Stimulated activated CD4-positive, alpha-beta T cell treated with anti-CD3 and anti-CD28 coated beads, Interleukin-2, amount 100 ng/mL, for 48 hours (primary cell): ENCODE data around the gene AHDC1.

Source experiments
- DNase-seq, 2 donors: peaks; one replicate each; pipeline ENCODE4 v3.0.0-alpha.2; 2020

Gene AHDC1

DNA sequence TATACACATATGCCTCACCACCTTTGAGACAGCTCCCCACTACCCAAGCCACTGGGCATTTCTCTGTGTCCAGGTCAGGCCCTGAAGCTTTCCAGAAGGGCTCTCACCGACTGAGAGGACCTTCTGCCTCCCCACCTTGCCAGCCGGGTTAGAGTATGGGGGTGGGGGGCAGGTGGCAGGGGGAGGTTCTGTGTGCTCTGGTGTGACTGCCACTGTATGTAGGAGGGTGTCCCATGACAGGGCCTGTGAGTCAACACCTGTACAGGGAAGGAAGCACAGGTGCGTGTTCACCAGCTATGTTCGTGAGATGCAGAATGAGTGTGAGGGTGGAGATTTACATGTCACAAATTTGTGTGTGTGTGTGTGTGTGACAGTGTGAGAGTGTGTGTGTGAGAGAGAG is 7.0 kb downstream of the AHDC1 start:
- DNase-seq = no peak

DNA sequence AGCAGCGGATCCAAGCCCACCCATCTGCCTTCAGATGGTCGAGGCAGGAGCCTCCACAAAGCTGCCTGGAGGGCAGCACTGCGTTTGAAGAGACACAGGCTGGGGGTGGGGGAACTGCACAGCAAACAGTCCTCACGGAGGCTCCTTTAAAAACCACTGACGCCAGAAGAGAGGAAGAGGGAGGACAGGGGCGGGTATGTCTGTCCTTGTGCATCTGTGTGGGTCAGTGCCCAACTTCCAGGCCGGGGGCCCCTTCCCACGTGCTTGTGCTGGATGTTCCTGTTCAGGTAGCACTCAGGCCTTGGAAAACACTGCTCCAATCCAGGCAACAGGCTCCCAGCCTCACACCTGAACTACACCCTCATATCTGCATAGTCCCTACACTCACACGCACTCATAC is 7.7 kb downstream of the AHDC1 start:
- no peak for DNase-seq

DNA sequence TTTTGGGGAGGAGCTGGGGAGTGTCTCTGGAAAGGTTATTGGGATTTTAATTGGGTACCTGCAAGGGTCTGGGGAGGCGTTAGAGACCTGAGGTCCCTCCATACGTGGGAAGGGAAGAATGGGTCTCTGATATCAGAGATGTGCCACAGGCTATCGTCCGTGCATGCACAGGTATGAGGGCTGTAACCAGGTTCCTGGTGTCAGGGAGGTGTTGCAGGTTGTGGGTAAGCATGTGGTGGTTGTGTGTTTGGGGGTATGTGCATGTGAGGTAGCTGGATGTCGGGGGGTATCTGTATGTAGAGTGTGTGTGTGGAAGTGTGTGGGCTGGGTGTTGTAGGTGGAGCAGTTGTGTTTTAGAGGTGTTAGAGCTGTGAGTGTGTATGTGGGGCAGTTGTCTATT is 8.3 kb downstream of the AHDC1 start:
- no peak for DNase-seq

DNA sequence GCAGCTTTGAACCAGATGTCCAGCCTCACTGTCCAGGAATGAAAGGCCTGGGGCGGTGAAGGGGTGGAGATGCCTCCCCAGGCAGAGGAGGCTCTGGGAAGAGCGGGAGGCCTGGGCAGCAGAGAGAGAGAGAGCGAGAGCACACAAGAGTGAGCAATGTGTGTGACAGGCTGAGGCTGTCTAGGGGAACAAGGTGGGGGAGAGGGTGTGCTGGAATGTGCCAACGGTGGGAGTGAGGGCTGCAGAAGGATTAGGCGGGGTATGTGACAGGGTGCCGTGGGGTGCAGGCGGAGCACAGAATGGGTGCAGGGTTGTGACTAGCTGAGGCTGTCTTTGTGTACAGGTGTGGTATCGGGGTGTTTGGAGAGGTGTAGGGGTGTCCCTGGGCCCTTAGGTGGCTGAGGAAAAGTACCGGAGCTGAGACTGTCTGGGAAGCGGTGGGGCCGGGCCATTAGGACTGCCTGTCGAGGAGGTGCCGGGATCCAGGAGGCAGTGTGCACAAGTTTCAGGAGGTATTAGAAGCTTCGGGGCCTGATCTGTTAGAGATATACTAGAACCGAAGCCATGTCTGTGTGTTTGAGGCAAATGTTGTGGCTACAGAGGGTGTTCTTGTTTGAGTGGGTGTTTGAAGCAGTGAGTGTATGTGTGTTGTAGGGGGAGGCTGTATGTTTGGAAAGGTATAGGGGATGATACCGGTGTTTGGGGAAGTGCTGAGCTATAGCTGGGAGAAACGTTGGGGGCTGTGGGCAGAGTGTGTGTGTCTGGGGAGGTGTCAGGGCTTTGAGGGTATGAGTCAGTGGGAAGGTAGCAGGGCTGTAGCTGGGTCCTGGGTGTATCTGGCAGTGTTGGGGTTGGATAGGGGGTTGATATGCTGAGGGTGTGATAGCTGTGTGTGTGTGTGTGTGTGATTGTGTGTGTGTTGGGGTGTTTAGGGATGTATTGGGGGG is 9.1 kb downstream of the AHDC1 start:
- DNase-seq = no peak

DNA sequence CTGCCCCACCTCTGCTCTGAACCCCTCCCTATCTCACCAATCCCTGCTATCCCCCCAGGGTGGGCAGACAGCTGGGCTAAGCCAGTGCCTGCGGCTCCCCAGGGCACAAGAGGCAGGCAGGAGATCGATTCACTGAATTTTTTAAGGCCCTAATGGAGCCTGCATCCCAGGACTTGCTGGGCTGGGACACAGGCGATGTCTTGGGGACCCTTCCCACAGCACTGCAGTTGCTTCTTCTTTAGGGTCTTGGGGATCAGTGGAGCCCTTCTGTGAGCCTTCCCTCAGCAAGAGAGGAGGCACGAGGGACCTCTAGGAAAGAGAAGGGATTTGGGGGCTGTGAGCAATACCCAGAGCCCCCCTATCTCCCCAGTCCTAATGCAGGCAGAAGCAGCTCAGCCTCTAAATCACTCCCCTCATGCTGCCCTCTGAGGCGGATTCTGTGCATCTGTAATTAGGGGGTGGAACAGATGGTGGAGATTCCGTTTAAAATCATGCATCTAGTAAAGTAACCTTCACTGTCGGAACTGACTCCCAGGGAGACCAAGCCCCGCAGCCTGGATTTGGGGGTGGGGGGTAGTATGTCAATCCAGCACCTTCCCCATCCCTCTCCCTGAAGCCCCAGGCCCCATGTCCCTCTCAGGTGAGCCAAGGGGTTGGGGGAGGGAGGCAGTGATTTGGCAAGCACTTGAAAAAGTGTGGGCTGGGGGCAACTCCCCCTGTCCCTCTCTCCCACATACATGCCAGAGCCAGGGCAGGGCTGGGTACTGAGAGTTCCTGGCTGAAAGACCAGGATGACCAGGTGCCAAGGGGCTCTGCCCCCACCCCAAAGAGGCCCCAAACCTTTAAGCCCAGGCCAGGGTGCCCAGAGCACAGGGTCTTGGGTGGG is 10.0 kb downstream of the AHDC1 start:
- DNase-seq = no peak

DNA sequence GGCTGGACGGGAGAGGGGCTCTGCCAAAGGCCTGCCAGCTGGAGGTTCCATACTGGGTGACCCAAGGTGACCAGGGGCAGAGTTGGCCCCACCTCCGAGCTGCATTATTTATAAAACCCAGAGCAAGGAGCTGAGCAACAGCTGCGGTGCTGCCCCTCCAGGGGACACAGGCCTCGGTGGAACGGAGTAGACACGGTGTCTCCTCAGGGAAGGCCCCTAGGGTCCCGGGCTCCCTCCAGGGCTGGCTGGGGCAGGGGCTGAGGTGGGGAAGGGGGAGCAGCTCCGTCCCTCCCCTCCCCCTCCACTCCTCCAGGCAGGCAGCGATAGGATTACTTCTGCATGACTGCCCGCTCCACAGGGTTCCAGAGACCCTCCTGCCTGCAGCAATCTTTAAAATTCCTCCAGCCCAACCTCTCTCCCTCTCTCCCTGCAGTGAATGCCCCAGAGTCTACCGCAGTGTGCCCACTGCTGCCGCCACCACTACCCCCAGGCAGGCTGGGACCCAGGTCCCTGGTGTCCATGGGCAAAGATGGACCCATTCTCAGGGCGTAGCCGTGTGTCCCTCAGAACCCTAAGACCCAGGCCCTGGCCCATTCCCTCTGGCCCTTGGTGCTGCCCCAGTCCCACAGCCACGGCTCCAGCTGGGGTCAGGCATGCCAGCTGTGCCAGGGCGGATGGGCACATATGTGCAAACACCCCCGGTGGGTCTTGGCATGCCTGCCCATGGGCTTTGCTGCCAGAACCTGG is 10.8 kb downstream of the AHDC1 start:
- no peak for DNase-seq

DNA sequence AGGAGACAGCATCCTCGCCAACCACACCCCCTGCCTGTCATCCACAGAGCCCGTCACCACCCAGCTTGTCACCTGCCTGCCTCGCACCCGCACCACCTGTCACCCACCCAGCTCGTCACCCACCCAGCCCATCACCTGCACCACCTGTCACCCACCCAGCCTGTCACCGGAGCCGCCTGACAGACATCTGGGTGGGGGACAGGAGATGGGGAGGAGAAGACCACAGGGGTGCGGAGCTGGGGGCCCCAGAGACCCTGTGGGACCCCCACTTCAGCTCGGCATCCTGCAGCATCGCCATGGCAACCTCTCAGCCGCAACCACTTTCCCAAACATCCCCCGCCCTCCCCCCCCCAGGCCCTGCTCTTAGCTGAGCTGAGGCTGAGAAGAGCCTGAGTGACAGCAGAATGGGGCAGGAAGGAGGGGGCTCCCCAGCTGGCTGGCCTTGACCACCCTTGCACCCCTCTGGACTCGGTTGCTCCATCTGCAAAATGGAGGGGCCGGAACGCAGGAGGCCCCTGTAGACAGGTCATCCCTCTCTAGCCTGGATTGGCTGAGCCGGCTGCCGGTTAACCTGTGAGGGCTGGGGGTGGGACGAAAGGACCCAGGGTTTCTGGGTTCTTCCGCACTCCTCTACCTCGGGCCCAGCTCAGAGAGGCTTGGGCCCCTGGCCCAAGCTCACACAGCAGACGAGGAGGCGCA is 11.6 kb downstream of the AHDC1 start:
- no peak for DNase-seq

DNA sequence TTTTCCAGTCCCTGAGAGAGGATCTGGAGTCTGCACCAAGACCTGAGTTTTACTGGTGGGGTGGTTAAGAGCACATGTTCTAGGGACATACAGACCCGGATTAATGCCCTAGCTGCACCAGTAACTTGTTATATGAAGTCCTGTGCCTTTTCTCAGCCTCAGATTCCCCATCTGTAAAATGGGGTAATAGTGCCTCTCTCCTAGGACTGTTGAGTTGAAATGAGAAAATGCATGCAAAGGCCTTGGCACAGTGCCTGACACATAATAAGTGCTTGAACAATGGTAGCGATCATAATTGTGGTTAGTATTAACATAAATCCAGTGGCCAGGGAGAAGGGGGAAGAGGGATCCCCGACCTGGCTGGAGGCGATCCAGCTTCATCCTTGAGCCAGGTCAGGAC is 12.3 kb downstream of the AHDC1 start:
- DNase-seq = no peak

DNA sequence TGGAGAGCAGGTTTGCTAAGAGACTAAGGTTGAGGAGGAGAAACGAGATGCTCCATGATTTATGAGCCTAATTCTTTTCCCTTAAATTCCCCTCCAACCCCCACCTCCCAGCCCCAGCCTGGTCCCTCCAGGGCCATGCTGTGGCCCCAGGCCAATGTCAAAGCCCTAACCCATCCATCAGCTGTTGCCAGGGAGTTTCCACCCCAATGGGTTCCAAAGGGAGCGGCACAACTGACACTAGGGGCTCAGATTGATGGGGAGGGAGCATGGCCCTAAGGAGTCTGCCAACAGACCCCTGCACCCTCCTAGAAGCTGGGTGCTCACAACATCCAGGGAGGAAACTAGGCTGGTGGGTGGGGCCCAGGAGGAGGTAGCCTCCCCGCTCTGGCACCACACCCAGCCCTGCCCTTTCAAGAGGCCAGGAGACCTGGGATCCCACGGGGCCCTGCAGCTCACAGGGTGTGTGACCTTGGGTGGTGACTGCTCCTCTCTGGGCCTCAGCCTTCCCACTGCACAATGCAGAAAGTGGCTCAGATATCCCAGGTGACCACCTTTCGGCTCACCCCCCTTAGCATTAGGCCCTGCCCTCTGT is 12.9 kb downstream of the AHDC1 start:
- DNase-seq = no peak

DNA sequence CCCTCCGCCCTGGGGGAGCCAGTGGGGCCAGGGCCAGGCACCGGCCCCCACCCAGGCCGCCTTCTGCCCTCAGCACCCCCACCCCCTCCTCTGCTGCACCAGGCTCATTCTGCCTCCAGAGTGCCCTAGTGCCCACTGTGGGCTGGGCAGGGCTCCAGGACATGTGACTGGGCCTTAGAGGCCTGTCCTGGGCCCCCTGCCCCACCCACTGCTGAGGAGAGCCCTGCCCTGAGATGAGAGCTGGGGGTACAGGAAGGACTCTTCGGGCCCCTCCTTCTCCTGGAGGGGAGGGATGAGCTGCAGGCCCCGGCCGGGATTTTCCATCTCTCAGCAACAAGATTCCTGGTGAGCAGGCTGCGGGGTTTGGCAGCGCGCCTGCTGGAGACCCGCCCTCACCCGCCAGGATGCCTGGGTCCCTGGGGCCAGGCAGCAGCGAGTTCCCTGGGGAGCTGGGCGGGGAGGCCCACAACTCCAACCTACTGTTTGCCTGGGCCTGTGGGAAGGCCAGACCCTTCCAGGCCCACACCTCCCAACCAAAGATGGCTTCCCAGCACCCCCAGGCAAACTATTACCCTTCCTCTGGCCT is 14.0 kb downstream of the AHDC1 start:
- DNase-seq = no peak

DNA sequence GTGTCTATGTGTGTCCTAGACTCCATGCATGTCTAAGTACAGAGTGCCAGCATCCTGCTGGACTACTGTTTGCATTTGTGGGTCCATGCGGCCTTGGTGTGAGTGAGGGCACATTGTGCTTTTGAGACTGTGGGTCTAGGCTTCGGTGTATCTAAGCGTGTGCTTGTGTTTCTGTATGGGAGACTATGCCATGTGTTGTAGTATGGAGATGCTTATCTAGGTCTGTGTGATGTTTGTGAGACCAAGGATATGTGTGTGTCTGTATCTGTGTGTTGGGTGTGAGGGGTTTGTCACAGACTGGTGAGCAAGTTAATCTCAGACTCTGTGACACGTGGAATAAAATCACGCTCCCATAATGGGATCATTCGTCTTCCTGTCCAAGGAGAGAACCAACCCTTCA is 14.5 kb downstream of the AHDC1 start:
- no peak for DNase-seq

DNA sequence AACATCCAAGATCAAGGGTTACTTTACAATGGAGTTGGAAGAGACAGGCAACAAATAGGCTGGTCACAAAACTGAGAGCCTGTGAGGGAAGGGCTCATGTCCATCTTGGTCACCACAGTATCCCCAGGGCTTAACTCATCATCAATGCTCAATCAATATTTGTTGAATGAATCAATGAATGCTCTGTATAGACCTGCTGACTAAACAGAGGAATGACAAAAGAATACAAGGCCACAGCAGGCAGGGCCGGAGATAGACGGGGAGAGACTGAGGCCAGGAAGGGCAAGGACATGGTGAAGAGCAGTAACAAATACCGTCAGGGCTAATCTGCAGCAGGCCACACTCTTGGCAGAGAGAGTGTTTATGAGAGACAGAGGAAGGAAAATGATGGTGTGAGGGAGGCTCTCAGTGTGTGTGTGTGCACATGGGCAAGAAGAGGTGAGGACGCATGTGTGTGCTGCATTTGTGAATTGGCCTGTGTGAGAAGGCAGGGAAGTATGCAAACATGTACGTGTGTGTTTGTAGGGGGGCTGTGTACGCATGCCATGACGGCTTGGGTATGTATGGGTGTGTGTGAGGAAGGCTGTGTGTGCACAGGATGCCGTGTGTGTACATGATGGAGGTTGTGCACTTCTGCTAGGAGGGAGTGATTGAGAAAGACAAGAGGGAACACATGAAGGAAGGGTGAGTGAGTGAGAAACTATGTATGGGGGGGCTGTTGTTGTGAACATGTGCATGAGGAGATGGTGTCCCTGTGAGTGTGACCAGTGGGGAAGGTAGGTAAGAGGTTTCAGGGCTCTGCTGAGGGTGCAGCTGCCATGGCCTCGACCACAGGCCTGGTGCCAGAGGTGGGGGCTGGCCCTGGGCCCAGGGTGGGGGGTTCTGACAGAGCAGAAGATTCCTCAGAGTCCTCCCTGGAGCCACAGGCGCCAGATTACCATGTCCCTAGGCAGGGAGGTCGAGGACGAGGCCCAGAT is 15.4 kb downstream of the AHDC1 start:
- no peak for DNase-seq

DNA sequence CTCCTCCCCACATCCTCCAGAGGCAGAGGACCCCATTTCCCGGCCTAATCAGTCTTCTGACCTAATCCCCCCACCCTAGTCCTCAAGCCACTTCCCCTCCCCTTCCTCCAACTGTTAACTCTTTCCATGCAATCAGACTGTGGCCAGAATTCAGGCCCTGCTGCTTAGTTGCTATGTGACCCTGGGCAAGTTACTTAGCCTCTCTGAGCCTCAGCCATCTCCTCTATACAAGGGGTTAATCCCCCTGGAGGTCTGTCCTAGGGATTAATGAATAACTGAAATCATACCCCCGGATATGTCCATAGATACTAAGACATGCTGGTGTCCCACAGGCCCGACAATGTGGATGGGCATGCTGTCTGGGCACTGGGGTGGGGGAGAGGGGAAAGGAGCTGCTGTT is 18.3 kb downstream of the AHDC1 start:
- no peak for DNase-seq

DNA sequence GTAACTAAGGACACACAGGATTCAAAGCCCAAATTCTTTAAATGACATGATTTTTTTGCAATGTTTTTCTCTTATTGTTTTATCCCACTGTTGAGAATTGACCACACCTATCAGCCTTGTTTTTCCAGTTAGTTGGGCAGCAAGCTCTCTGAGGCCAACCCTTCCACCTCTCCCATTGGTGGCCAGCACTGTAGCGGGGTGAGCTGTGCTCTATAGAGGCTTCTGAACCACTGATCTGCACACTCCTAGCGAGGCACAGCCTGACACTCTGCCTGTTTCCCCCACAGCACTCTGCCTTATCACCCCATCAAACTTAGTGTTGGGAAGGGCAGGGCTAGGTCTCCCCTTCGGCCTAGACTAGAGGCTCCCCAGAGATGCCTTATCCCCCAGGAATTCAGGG is 19.5 kb downstream of the AHDC1 start:
- DNase-seq = no peak

DNA sequence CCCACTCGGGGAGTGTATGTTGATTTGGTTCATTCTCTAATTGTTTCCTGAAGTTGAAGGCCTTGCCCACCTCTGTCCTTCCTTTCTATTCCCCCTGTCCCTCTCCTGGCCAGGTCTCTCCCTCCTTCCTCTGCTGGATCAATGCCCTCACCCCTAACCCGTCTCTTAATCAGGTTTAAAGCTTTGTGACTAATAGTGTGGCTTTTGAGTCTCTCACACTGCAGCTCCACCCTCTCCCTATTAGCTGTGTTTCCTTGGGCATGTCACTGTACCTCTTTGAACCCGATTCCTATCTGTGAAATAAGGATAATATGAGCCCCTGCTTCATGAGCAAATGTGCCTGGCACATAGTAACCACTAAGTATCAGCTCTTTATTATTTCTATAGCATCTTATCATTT is 20.5 kb downstream of the AHDC1 start:
- no peak for DNase-seq

DNA sequence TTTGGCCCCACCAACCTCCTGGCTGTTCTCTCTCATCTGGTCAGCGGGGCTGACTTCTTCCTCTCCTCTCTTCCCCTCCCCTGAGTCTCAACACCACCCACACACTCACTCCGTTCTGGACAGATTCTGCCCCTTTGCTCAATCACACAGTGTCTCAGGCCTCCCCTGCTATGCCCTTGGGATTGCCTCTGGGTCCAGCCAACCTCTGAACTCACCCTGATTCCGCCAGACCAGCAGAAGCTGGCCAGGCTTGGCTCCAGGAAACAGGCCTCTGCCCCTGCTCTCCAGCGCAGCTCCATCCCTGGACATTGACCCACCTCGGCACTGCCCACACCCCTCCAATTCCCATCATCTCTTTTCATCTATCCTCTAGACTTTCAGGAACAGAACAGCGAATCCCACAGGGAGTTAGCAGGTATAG is 22.1 kb downstream of the AHDC1 start:
- no peak for DNase-seq

DNA sequence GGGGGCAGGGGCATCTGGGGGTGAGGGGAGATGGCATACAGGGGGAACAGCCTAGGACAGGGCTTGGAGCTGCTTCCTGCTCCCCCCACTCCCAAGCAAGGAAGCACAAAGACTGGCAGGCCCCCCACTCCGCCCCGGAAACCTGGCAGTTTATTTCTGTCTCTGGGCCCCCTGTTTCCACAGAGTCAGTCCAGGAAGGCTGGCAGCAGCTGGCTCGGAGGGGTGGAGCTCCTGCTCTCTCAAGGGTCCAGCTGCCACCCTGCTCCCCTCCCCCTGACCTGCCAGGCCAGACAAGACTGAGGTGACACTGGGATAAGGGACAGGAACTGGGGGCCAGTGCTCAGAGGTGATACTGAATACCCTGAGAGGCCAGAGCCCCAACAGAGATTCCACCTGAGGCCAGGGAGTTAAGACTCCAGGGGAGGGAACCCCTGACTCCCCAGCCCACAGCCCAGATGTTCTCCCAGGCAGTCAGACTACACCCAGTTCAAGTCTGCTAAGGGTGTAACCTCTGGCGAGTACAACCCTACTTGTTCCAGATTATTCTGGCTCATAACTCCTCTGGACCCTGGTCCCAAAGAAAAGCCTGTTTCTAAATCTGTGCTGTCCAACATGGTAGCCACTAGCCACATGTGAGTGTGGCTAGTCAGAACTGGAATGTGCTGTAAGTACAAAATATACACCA is 26.3 kb downstream of the AHDC1 start:
- DNase-seq = no peak

DNA sequence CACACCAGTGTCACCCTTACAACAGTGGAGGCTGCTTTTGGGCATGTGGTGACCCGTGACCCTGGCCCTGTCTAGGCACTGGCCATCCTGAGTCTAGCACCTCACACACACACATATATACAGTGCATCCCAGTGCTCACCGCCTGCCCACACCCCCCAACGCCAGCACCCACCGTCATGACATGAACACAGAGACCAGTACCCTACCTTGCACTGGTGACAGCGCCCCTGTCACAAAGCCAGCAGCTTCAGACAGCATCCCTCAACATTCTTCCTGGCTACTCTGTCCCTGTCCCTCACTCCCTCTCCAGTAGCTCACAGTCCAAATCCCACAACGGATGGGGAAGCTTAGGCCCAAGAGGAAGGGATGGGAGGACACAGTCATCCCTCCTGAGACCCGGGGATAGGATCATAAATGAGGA is 27.1 kb downstream of the AHDC1 start:
- no peak for DNase-seq

DNA sequence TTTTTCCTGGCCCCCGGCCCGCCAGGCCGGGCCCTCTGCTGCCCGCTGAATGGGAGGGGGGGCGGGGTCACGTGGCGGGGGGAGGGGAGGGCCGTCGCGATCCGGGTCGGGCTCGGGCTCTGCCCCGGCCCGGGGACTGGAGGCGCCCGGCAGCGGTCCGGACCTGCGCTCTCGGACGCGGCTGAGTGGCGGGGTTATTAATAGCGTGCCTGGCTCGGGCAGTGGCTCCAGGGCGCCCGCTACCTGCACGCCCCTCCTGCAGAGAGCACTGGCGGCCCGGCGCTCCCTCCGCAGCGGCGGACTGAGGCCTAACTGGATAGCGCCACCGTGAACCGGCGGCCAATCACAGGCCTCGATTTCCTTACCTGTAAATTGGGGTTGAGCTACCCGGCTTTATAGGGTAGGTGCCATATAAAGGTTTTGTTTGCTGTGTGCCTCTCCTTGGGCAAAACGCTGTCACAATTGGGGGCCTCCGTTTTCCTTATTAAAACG is 28.1 kb downstream of the AHDC1 start:
- DNase-seq = no peak
